GM23248 (cell line): ENCODE measurements around the gene GIT1.
"Not testable (repeated sequence)": the region's sequence is repeated elsewhere in the genome, so short reads cannot be mapped to it uniquely, and the experiment has no call there.

Source experiments
- EZH2 ChIP-seq: fragments of 200-600 bp; sonication (generic); IDR thresholded peaks from 2 replicates; pipeline ENCODE4 v1.6.1; 2018; ENCODE audit warnings: antibody characterized with exemption, mild to moderate bottlenecking; ENCODE audit not compliant: insufficient read depth, poor library complexity, severe bottlenecking
- EZH2phosphoT487 ChIP-seq: fragments of 200-600 bp; sonication (generic); IDR thresholded peaks from 2 replicates; pipeline ENCODE4 v1.6.1; 2018; ENCODE audit warnings: antibody characterized with exemption, moderate library complexity, mild to moderate bottlenecking, low read depth; ENCODE audit not compliant: insufficient read depth

GRCh38 chr17:29558139-29558538 is 31.3 kb downstream of the GIT1 start:
- not testable (repeated sequence) for TF ChIP-seq EZH2, EZH2phosphoT487
